HG02970 (cell line): ENCODE data around the gene ASIC1.

Experiments
- ATAC-seq: cut with Tn5 transposase; IDR thresholded peaks from one replicate; pipeline ENCODE4 v1.9.1; 2021; ENCODE audit warnings: mild to moderate bottlenecking, moderate library complexity, moderate number of reproducible peaks; ENCODE audit not compliant: unreplicated experiment, low FRiP score

The ASIC1 gene

DNA sequence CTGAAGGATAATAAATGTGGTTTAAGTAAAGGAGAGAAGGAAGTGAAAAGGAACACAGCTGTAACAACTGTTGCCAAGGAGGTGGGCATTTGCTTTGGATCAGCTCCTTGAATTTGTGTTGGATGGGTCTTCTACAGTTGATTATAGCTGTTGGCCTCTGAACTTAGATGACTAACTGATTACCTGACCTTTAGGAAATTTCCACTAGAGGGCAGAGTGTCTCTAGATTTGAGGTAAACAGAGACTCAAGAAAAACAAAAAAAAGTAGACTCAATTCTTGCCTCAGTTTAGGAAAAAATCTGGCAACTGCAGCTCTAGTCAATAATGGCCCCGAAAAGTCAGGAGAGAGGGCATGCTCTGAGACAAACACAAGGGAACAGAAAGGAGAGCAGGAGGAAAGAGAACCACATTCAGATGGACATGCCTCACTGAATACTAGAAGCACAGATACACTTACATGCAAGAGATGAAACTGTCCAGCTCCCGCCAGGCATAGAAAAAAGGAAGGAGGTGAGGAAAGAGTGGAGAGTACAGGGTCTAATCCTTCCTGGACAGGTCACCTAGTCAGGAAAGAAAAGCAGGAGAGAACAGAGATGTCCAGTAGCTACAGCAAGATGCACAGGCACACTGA lies 75.2 kb downstream of the ASIC1 start:
- no peak for ATAC-seq
